GM12878 (cell line): ENCODE results near the gene DPM3. TPM values are rescaled to one million over a fixed set of nuclear protein-coding genes. Genes with fewer than 3 reads are reported as not detected.

ENCODE experiments used
- ATAC-seq: fragments of 200-7000 bp; cut with Tn5 transposase; 3 replicates; pipeline ENCODE4 v1.9.1; 2020; ENCODE audit warnings: mild to moderate bottlenecking, moderate library complexity
- BruUV-seq: library from RNA; stranded (reverse); fragments of 400-500 nt; replicated peaks from 2 replicates; lab custom pipeline; 2021; lab: Mats Ljungman, UMichigan
- CTCF ChIA-PET: fragments of 300-600 bp; sonication (Branson Sonifier 250); formaldehyde crosslinking; extraction: SDS; loops from one replicate; lab custom pipeline; 2021; ENCODE audit warnings: inconsistent platforms; lab: Yijun Ruan, JAX
- POLR2A ChIA-PET: fragments of 350-600 bp; formaldehyde crosslinking; extraction: SDS; loops from one replicate; lab custom pipeline; 2021; ENCODE audit warnings: inconsistent platforms; lab: Charles Lee
- RAD21 ChIA-PET: fragments of 300-600 bp; sonication (Branson Sonifier 250); formaldehyde crosslinking; loops from one replicate; lab custom pipeline; 2023; ENCODE audit warnings: antibody characterized with exemption; ENCODE audit not compliant: unreplicated experiment; lab: Charles Lee
- SMC1A ChIA-PET: fragments of 300-600 bp; sonication (Branson Sonifier 250); formaldehyde crosslinking; loops from one replicate; lab custom pipeline; 2023; ENCODE audit not compliant: unreplicated experiment, uncharacterized antibody; lab: Charles Lee
- DNase-seq: peaks from one replicate; pipeline ENCODE4 v3.0.0-alpha.2; 2011; ENCODE audit warnings: low read depth, low spot score
- FAIRE-seq: peaks from 3 replicates; lab custom pipeline; 2011; peaks lifted over from hg19 to GRCh38; lab: Jason Lieb, UNC
- H2AFZ ChIP-seq: 2 replicates; pipeline ENCODE4 v1.6.0; 2011; ENCODE audit warnings: low read depth, low read length, control low read depth; ENCODE audit not compliant: control insufficient read depth
- H3K27ac ChIP-seq: 2 replicates; pipeline ENCODE4 v1.5.1; 2011; ENCODE audit warnings: control low read depth; ENCODE audit not compliant: control insufficient read depth, insufficient read depth
- H3K27me3 ChIP-seq, 2 experiments: replicated peaks in 1 of 2; 2 replicates each; pipeline versions ENCODE4 v1.6.0 to v1.6.1; 2011; ENCODE audit warnings: low read length in 1 of 2; ENCODE audit not compliant: control insufficient read depth in 2 of 2, insufficient read depth in 2 of 2
- H3K36me3 ChIP-seq, 2 experiments: 2 replicates each; pipeline ENCODE4 v1.5.1; 2011; ENCODE audit warnings: low read length in 1 of 2; ENCODE audit not compliant: control insufficient read depth in 2 of 2, insufficient read depth in 2 of 2
- H3K4me1 ChIP-seq: 2 replicates; pipeline ENCODE4 v1.6.1; 2011; ENCODE audit warnings: mild to moderate bottlenecking, low read length, moderate library complexity, mixed read lengths; ENCODE audit not compliant: control insufficient read depth, insufficient read depth
- H3K4me2 ChIP-seq: 2 replicates; pipeline ENCODE4 v1.6.0; 2011; ENCODE audit warnings: control low read depth; ENCODE audit not compliant: control insufficient read depth, insufficient read depth
- H3K4me3 ChIP-seq: fragments of 200-600 bp; sonication (generic); 2 replicates; pipeline ENCODE4 v1.5.1; 2016
- H3K79me2 ChIP-seq: 2 replicates; pipeline ENCODE4 v1.6.0; 2011; ENCODE audit warnings: low read length; ENCODE audit not compliant: control insufficient read depth, insufficient read depth
- H3K9ac ChIP-seq: 2 replicates; pipeline ENCODE4 v1.8.0; 2011; ENCODE audit warnings: low read length, control low read depth, mixed read lengths; ENCODE audit not compliant: control insufficient read depth, insufficient read depth
- H3K9me3 ChIP-seq: replicated peaks from 3 replicates; pipeline ENCODE4 v1.5.1; 2011; ENCODE audit warnings: mild to moderate bottlenecking, low read length; ENCODE audit not compliant: control insufficient read depth, insufficient read depth
- H4K20me1 ChIP-seq: 2 replicates; pipeline ENCODE4 v1.6.0; 2011; ENCODE audit not compliant: control insufficient read depth, insufficient read depth
- ATF2 ChIP-seq: IDR thresholded peaks from 2 replicates; pipeline ENCODE4 v1.6.1; 2012; ENCODE audit warnings: low read length, inconsistent platforms
- ATF3 ChIP-seq: IDR thresholded peaks from 2 replicates; pipeline ENCODE4 v1.6.1; 2011; ENCODE audit warnings: low read depth, mild to moderate bottlenecking, low read length, moderate library complexity, borderline replicate concordance; ENCODE audit errors: extremely low read depth
- CEBPB ChIP-seq, 2 experiments: fragments of 150-350 bp in 1 of 2; IDR thresholded peaks; 2 replicates each; pipeline ENCODE4 v1.6.1; 2012 to 2014; ENCODE audit warnings: low read depth in 2 of 2, low read length in 2 of 2, borderline replicate concordance in 1 of 2, inconsistent platforms in 1 of 2
- CHD2 ChIP-seq: IDR thresholded peaks from 2 replicates; pipeline ENCODE4 v1.6.1; 2011; ENCODE audit warnings: low read depth, low read length, improper control_type of control experiment, borderline replicate concordance
- CREB1 ChIP-seq: IDR thresholded peaks from 2 replicates; pipeline ENCODE4 v1.6.1; 2012; ENCODE audit warnings: low read depth, mild to moderate bottlenecking, inconsistent platforms
- ESRRA ChIP-seq: IDR thresholded peaks from 2 replicates; pipeline ENCODE4 v1.6.1; 2012; ENCODE audit warnings: mild to moderate bottlenecking, low read length, improper control_type of control experiment
- LARP7 ChIP-seq: fragments of 450-650 bp; IDR thresholded peaks from 2 replicates; pipeline ENCODE4 v1.6.1; 2017; ENCODE audit warnings: mild to moderate bottlenecking
- MXI1 ChIP-seq: fragments of 150-350 bp; IDR thresholded peaks from 2 replicates; pipeline ENCODE4 v1.6.1; 2011; ENCODE audit warnings: low read depth, mild to moderate bottlenecking, inconsistent platforms, low read length, improper control_type of control experiment
- NFIC ChIP-seq: IDR thresholded peaks from 2 replicates; pipeline ENCODE4 v1.6.1; 2012; ENCODE audit warnings: low read depth, mild to moderate bottlenecking, inconsistent platforms, low read length, moderate library complexity
- PKNOX1 ChIP-seq: fragments of 450-650 bp; IDR thresholded peaks from 2 replicates; pipeline ENCODE4 v1.6.1; 2016; ENCODE audit warnings: mild to moderate bottlenecking
- RFX5 ChIP-seq: IDR thresholded peaks from 2 replicates; pipeline ENCODE4 v1.6.1; 2011; ENCODE audit warnings: low read depth, low read length, improper control_type of control experiment
- SMARCA5 ChIP-seq: fragments of 450-650 bp; IDR thresholded peaks from 2 replicates; pipeline ENCODE4 v1.6.1; 2017; ENCODE audit warnings: mild to moderate bottlenecking
- TCF3 ChIP-seq: IDR thresholded peaks from 2 replicates; pipeline ENCODE4 v1.6.1; 2012; ENCODE audit warnings: low read depth, mild to moderate bottlenecking, low read length, borderline replicate concordance; ENCODE audit not compliant: insufficient read depth
- ZNF622 ChIP-seq: fragments of 450-650 bp; IDR thresholded peaks from 2 replicates; pipeline ENCODE4 v1.6.1; 2017; ENCODE audit warnings: mild to moderate bottlenecking, inconsistent platforms
- WGBS: methylation state at CpG from one replicate; pipeline ENCODE4 v1.1.6; 2016; ENCODE audit warnings: low lambda C conversion rate; ENCODE audit not compliant: insufficient replicate concordance, insufficient coverage; ENCODE audit errors: missing lambda C conversion rate; 5-methylcytosine and 5-hydroxymethylcytosine counted together
- in situ Hi-C: fragments of 300-500 bp; cut with MboI; formaldehyde crosslinking; loops from 9 replicates; pipeline ENCODE4 v1.14.3; 2018; ENCODE audit warnings: mixed read lengths
- intact Hi-C: fragments of 100-400 bp; cut with micrococcal nuclease; formaldehyde crosslinking; loops from one replicate; pipeline ENCODE4 v1.14.2; 2022; ENCODE audit not compliant: unreplicated experiment
- polyA plus RNA-seq, 11 experiments: library from polyadenylated mRNA; depleted of rRNA in 4 of 11; unstranded in 6 of 11; stranded (reverse) in 5 of 11; fragments of >200 nt; fragmentation: Nextera tagmentation in 4 of 11; fragmentation: Illumina TruSeq in 1 of 11; extraction: Ambion mirVana in 4 of 11; extraction: Trizol in 1 of 11; gene quantifications; 1 replicate in 1 of 11; 2 replicates in 10 of 11; pipeline versions ENCODE4 v1.2.1 to v1.2.3, GENCODE V29; 2011 to 2016; ENCODE audit warnings: inconsistent platforms in 2 of 11, missing spikeins in 2 of 11, low read depth in 1 of 11
- total RNA-seq, 4 experiments: library from RNA; depleted of rRNA in 3 of 4; stranded (reverse); fragments of >200 nt in 3 of 4; fragmentation: Illumina TruSeq in 1 of 4; extraction: Trizol in 1 of 4; gene quantifications; 2 replicates each; pipeline versions ENCODE4 v1.2.1 to v1.2.3, GENCODE V29; 2013 to 2021

DPM3 gene
- total and polyA plus RNA-seq, 10 of the 15 experiments (the other 5 are each of a cell fraction or from before 2014, with no cell fraction given), result 5.9 to 78.7 (median 25.7) TPM

- BruUV-seq, result no TSS peak
- no peak overlapping the region for H3K27ac ChIP-seq
- TF ChIP-seq CREB1 (no peak), ATF3 (no peak), CHD2 (no peak), PKNOX1 (no peak), ZNF622 (no peak), SMARCA5 (no peak), MXI1 (no peak), RFX5 (no peak), ATF2 (no peak), NFIC (no peak), ESRRA (no peak), LARP7 (no peak), CEBPB (IDR thresholded peaks at IDR 0.05; ENCODE audit: borderline replicate concordance in 1 of 2, low read depth in 2 of 2, low read length in 2 of 2) (no peak), TCF3 (no peak)
- in situ Hi-C loops, result no loop called here
- H3K9ac ChIP-seq, result no peak overlapping the region
- no peaks in the 10 kb centered on the region for H4K20me1 ChIP-seq
- no peaks in the 10 kb centered on the region; the same call in 1 of the 2 replicates for H3K79me2 ChIP-seq
- ChIA-PET POLR2A (interaction anchor here (0.5 to 1.5 kb wide), 3 partner anchors 8 to 35 kb away, joined by 3 to 4 read pairs (median 3); no protein-coding TSS in a partner anchor), CTCF (interaction anchor here (0.5 to 2.2 kb wide), 9 partner anchors 37 to 801 kb away, joined by 3 to 9 read pairs (median 3); partner anchors contain the start of gene KRTCAP2), SMC1A (interaction anchor here (1.2 to 1.5 kb wide), 3 partner anchors 25 to 42 kb away, joined by 3 to 5 read pairs (median 4); no protein-coding TSS in a partner anchor), RAD21 (no interaction called here)
- intact Hi-C loops, result no loop called here
- ATAC-seq (no peak), DNase-seq (no peak), FAIRE-seq (no peak)
- WGBS, result 38% methylated on average over 5 of the region's 6 CpGs
- no peak overlapping the region for H3K4me3 ChIP-seq
- H3K36me3 ChIP-seq, result no peaks in the 10 kb centered on the region
- peaks cover 14 to 22% of the 10 kb centered on the region in 2 experiments for H3K27me3 ChIP-seq
- no peak overlapping the region for H2AFZ ChIP-seq
- H3K4me1 ChIP-seq, result peaks cover 14% of the 10 kb centered on the region
- no peak overlapping the region for H3K4me2 ChIP-seq
- H3K9me3 ChIP-seq, result no peaks in the 10 kb centered on the region
These were observed 9.9 kb downstream of the DPM3 start for GRCh38 chr1:155130272-155131006.
